HG02973 (cell line): ENCODE results near the gene OR2H1.

ENCODE experiments used
- ATAC-seq: cut with Tn5 transposase; IDR thresholded peaks from one replicate; pipeline ENCODE4 v1.9.1; 2021; ENCODE audit warnings: moderate library complexity; ENCODE audit not compliant: unreplicated experiment

Gene OR2H1

GRCh38 chr6:29509239-29509638 is 52.3 kb downstream of the OR2H1 start:
- ATAC-seq, result peak; percentile 69

- no peak for ATAC-seq
These were observed 52.8 kb downstream of the OR2H1 start for GRCh38 chr6:29509711-29510110.

- no peak for ATAC-seq
These were observed 53.2 kb downstream of the OR2H1 start for GRCh38 chr6:29510202-29510601.

GRCh38 chr6:29510746-29511300 is 53.9 kb downstream of the OR2H1 start:
- ATAC-seq, result no peak
